CD14-positive monocyte (primary cell): ENCODE results near the gene RPL15. TPM values are rescaled to one million over a fixed set of nuclear protein-coding genes. Genes with fewer than 3 reads are reported as not detected.
A peak's percentile ranks its signal among the peaks of the same experiment; 100 is the strongest.
"Not testable (repeated sequence)": the region's sequence is repeated elsewhere in the genome, so short reads cannot be mapped to it uniquely, and the experiment has no call there.

ENCODE experiments used
- DNase-seq, 3 donors: peaks; one replicate each; pipeline ENCODE4 v3.0.0-alpha.2; 2011 to 2022
- H2AFZ ChIP-seq: 2 replicates; pipeline ENCODE4 v1.6.0; 2012; ENCODE audit warnings: mild to moderate bottlenecking, low read depth, low read length, inconsistent platforms; ENCODE audit not compliant: insufficient read depth, poor library complexity, severe bottlenecking
- H3K27ac ChIP-seq, 2 donors: 1 replicate in 1 of 2; 2 replicates in 1 of 2; pipeline ENCODE4 v1.5.1; 2012 to 2013; ENCODE audit warnings: low read length in 2 of 2, control low read depth in 1 of 2, inconsistent platforms in 1 of 2, low read depth in 1 of 2, mild to moderate bottlenecking in 1 of 2
- H3K27me3 ChIP-seq, 2 donors: one replicate each; pipeline versions ENCODE4 v1.6.0 to v1.6.1; 2011 to 2013; ENCODE audit warnings: low read length in 2 of 2; ENCODE audit not compliant: control insufficient read depth in 2 of 2, insufficient read depth in 2 of 2
- H3K36me3 ChIP-seq, 2 donors: replicated peaks in 1 of 2; 1 replicate in 1 of 2; 2 replicates in 1 of 2; pipeline versions ENCODE4 v1.5.1 to v1.6.1; 2012 to 2013; ENCODE audit warnings: low read length in 2 of 2, control low read depth in 1 of 2, inconsistent platforms in 1 of 2, mild to moderate bottlenecking in 1 of 2; ENCODE audit not compliant: insufficient read depth in 2 of 2, control insufficient read depth in 1 of 2
- H3K4me1 ChIP-seq, 2 donors: 1 replicate in 1 of 2; 2 replicates in 1 of 2; pipeline versions ENCODE4 v1.5.1 to v1.6.1; 2012 to 2013; ENCODE audit warnings: low read length in 2 of 2, control low read depth in 1 of 2, inconsistent platforms in 1 of 2, mild to moderate bottlenecking in 1 of 2, moderate library complexity in 1 of 2; ENCODE audit not compliant: insufficient read depth in 2 of 2, control insufficient read depth in 1 of 2
- H3K4me2 ChIP-seq: replicated peaks from 2 replicates; pipeline ENCODE3; 2012; ENCODE audit warnings: low read length, moderate library complexity, mild to moderate bottlenecking; ENCODE audit not compliant: poor library complexity, severe bottlenecking; ENCODE audit errors: extremely low read depth
- H3K4me3 ChIP-seq, 3 experiments: fragments of 200-600 bp in 1 of 3; sonication (generic) in 1 of 3; replicated peaks in 1 of 3; 1 replicate in 2 of 3; 2 replicates in 1 of 3; pipeline ENCODE4 v1.5.1; 2011 to 2013; ENCODE audit warnings: low read length in 3 of 3, mild to moderate bottlenecking in 3 of 3, control low read depth in 2 of 3, low read depth in 2 of 3, inconsistent platforms in 1 of 3, moderate library complexity in 1 of 3
- H3K79me2 ChIP-seq: 2 replicates; pipeline ENCODE4 v1.6.0; 2012; ENCODE audit warnings: mild to moderate bottlenecking, control low read depth, inconsistent platforms, low read length, moderate library complexity; ENCODE audit not compliant: insufficient read depth
- H3K9ac ChIP-seq: 2 replicates; pipeline ENCODE4 v1.6.0; 2017; ENCODE audit warnings: low read length, mild to moderate bottlenecking; ENCODE audit not compliant: insufficient read depth, poor library complexity, severe bottlenecking
- H3K9me3 ChIP-seq, 2 donors: replicated peaks in 1 of 2; 1 replicate in 1 of 2; 2 replicates in 1 of 2; pipeline versions ENCODE4 v1.5.1 to v1.6.1; 2012 to 2013; ENCODE audit warnings: low read length in 2 of 2, control low read depth in 1 of 2; ENCODE audit not compliant: control insufficient read depth in 1 of 2, insufficient read depth in 1 of 2
- H4K20me1 ChIP-seq: 2 replicates; pipeline ENCODE4 v1.6.0; 2012; ENCODE audit warnings: mild to moderate bottlenecking, low read length, control low read depth, moderate library complexity; ENCODE audit not compliant: insufficient read depth
- H3K27ac Mint-ChIP-seq, 7 donors: one replicate each; pipeline ENCODE4 v1.8.0; 2020; ENCODE audit warnings: mild to moderate bottlenecking in 7 of 7, mixed read lengths in 7 of 7, moderate library complexity in 6 of 7, inconsistent platforms in 2 of 7
- H3K27me3 Mint-ChIP-seq, 3 donors: one replicate each; pipeline ENCODE4 v1.8.0; 2021 to 2022; ENCODE audit warnings: low read depth in 3 of 3, mild to moderate bottlenecking in 3 of 3, mixed read lengths in 3 of 3, moderate library complexity in 3 of 3, inconsistent platforms in 1 of 3
- H3K36me3 Mint-ChIP-seq, 2 donors: one replicate each; pipeline ENCODE4 v1.8.0; 2020; ENCODE audit warnings: mixed read lengths in 2 of 2, inconsistent platforms in 1 of 2, mild to moderate bottlenecking in 1 of 2
- H3K4me1 Mint-ChIP-seq: one replicate; pipeline ENCODE4 v1.8.0; 2020; ENCODE audit warnings: mild to moderate bottlenecking, mixed read lengths
- H3K4me3 Mint-ChIP-seq, 2 donors: one replicate each; pipeline ENCODE4 v1.8.0; 2020; ENCODE audit warnings: mild to moderate bottlenecking in 2 of 2, mixed read lengths in 2 of 2, moderate library complexity in 1 of 2
- H3K9me3 Mint-ChIP-seq, 7 donors: one replicate each; pipeline ENCODE4 v1.8.0; 2020 to 2022; ENCODE audit warnings: mixed read lengths in 7 of 7, mild to moderate bottlenecking in 6 of 7, moderate library complexity in 6 of 7, inconsistent platforms in 2 of 7
- WGBS: methylation state at CpG from one replicate; pipeline ENCODE4 v1.1.5; 2013; ENCODE audit warnings: missing lambda C conversion rate; ENCODE audit not compliant: insufficient coverage; 5-methylcytosine and 5-hydroxymethylcytosine counted together
- intact Hi-C, 2 donors: fragments of 100-400 bp; cut with micrococcal nuclease; formaldehyde crosslinking; loops; one replicate each; pipeline versions ENCODE4 v1.15.0 to v1.15.1; 2023
- polyA plus RNA-seq, 3 donors: library from polyadenylated mRNA; depleted of rRNA in 1 of 3; unstranded in 2 of 3; stranded (reverse) in 1 of 3; fragments of 300-500 nt in 2 of 3; fragments of >200 nt in 1 of 3; fragmentation: Illumina TruSeq in 2 of 3; gene quantifications; 1 replicate in 2 of 3; 2 replicates in 1 of 3; pipeline ENCODE4 v1.2.3, GENCODE V29; 2012 to 2021
- TF ChIP-seq, protein P1 (sequence below): fragments of 200-600 bp; IDR thresholded peaks from one replicate; pipeline ENCODE4 v1.8.0; 2022; ENCODE audit warnings: antibody characterized with exemption, mild to moderate bottlenecking

Gene RPL15
- polyA plus RNA-seq, 3 donors: 2,510 to 3,161 (median 2,781) TPM

DNA sequence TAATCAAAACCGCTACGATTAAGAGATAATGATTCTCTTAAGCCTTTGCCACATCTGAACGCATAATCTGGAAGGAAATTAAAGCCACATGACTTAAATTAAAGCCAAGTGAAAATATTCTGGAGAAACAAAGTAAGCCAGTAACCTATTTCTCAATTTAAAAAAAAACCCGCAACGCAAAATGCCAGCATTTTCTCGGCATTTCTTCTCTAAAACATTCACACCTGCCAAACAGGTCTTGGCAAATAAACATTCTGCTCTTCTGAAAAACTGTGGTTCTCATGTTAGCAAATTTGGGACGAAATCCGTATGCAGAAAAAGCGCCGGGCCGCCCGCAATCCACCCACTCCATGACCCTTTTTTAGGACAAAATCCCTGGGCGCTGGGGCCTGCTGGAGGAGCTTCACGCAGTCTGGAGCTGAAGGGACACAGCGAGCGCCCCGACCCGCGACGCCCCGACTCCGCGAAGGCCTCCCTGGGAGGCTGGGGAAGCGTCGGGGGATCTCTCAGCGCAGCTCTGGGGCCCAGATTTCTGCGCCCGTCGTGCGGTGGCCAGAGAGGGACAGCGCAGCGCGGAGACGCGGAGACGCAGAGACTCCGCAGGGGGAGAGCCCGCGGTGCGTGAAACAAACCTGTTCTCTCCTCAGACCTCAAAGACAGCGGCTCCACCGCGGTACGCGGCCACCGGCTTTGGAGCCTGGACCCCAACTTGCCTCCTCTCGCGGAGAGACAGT lies 613 bp upstream of the RPL15 start:
- Histone ChIP-seq H3K9ac (peak overlapping the region; percentile 77), H3K4me2 (peak overlapping the region; percentile 85), H3K27me3 (no peaks in the 10 kb centered on the region), H3K36me3 (peaks cover 22 to 36% of the 10 kb centered on the region in 2 donors), H3K79me2 (peaks cover 21% of the 10 kb centered on the region), H3K9me3 (no peaks in the 10 kb centered on the region), H3K27ac (peak overlapping the region; percentile 94), H3K4me3 (peak overlapping the region; percentile 91 to 100 (median 100)), H4K20me1 (peaks cover 32% of the 10 kb centered on the region), H3K4me1 (peaks cover 26 to 33% of the 10 kb centered on the region in 2 donors), H2AFZ (peak overlapping the region; percentile 95)
- H3K9me3 Mint-ChIP-seq: peaks cover 0 to 2% (median 0%) of the 10 kb centered on the region in 7 donors
- H3K36me3 Mint-ChIP-seq: peaks cover 34 to 36% of the 10 kb centered on the region in 2 donors
- no peak for DNase-seq
- peak overlapping the region; percentile 93 to 97 (median 95) for H3K27ac Mint-ChIP-seq
- intact Hi-C loops: loop anchor here (2.0 to 10.0 kb wide), 2 partner anchors 28 to 48 kb away; partner anchors contain the start of gene NR1D2 (in 1 of the 2)
- TF ChIP-seq, protein P1, sequence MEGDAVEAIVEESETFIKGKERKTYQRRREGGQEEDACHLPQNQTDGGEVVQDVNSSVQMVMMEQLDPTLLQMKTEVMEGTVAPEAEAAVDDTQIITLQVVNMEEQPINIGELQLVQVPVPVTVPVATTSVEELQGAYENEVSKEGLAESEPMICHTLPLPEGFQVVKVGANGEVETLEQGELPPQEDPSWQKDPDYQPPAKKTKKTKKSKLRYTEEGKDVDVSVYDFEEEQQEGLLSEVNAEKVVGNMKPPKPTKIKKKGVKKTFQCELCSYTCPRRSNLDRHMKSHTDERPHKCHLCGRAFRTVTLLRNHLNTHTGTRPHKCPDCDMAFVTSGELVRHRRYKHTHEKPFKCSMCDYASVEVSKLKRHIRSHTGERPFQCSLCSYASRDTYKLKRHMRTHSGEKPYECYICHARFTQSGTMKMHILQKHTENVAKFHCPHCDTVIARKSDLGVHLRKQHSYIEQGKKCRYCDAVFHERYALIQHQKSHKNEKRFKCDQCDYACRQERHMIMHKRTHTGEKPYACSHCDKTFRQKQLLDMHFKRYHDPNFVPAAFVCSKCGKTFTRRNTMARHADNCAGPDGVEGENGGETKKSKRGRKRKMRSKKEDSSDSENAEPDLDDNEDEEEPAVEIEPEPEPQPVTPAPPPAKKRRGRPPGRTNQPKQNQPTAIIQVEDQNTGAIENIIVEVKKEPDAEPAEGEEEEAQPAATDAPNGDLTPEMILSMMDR: no peak
- under 1% methylated on average over 44 of the region's 48 CpGs for whole genome bisulfite sequencing
- H3K27me3 Mint-ChIP-seq: peaks cover 8 to 11% (median 10%) of the 10 kb centered on the region in 3 donors
- H3K4me1 Mint-ChIP-seq: peaks cover 43% of the 10 kb centered on the region
- H3K4me3 Mint-ChIP-seq: peak overlapping the region; percentile 96 to 97

DNA sequence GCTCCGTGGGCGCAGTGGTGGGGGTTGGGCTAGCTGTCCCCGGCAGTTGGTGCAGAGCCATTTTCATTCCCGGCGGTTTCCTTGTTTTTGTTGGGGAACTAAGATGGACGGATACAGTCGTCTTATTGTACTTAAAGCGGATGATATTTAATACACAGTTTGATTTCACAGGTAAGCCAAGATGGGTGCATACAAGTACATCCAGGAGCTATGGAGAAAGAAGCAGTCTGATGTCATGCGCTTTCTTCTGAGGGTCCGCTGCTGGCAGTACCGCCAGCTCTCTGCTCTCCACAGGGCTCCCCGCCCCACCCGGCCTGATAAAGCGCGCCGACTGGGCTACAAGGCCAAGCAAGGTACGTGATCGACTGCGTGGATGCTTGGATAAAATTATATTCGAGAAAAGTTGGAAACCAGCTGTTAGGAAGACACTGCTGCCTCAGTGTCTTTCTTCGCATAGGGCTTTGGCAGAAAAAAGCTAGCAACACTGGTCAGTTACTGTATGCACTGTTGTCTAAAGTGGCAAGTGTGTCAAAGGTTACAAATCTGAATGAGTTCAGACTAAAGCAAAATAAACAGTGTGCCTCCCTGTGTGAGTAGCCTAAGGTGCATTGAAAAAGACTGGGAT lies 859 bp downstream of the RPL15 start:
- Mint-ChIP-seq H3K4me1 (peaks cover 43% of the 10 kb centered on the region), H3K27ac (peak overlapping the region; percentile 93 to 97 (median 95)), H3K4me3 (peak overlapping the region; percentile 96 to 97), H3K27me3 (peaks cover 8 to 11% (median 10%) of the 10 kb centered on the region in 3 donors), H3K36me3 (peaks cover 36 to 40% of the 10 kb centered on the region in 2 donors)
- DNase-seq: peak in 1 of 3 donors; percentile 67
- Histone ChIP-seq H3K79me2 (peaks cover 21% of the 10 kb centered on the region), H3K9ac (peak overlapping the region; percentile 94), H3K4me3 (peak overlapping the region; percentile 91 to 100 (median 100)), H2AFZ (peak overlapping the region; percentile 95), H3K36me3 (peaks cover 22 to 51% of the 10 kb centered on the region in 2 donors), H3K27ac (peak overlapping the region; percentile 94), H3K4me2 (peak overlapping the region; percentile 85), H3K4me1 (peaks cover 26 to 33% of the 10 kb centered on the region in 2 donors), H4K20me1 (peaks cover 32% of the 10 kb centered on the region)
- H3K9me3 Mint-ChIP-seq, H3K9me3 ChIP-seq, H3K27me3 ChIP-seq: not testable (repeated sequence)
- WGBS: 2% methylated on average over 15 of the region's 21 CpGs
- intact Hi-C loops: loop anchor here (2.0 to 10.0 kb wide), 2 partner anchors 27 to 47 kb away; partner anchors contain the start of gene NR1D2 (in 1 of the 2)

DNA sequence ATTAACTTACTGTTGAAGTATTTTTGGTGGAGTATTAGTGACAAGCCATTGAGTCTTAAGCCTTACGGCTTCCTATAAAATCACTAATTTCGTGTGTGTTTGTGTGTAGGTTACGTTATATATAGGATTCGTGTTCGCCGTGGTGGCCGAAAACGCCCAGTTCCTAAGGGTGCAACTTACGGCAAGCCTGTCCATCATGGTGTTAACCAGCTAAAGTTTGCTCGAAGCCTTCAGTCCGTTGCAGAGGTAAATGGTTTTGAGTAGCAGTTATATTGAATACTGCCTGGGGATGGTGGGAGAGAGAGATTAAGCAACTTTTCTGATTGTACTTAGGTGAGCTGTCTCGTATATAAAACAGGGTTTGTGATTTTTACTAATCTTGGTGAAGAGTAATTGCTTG lies 1.4 kb downstream of the RPL15 start:
- not testable (repeated sequence) for H2AFZ ChIP-seq, DNase-seq, H3K9me3 ChIP-seq, H3K27me3 ChIP-seq, H3K9me3 Mint-ChIP-seq
- peak overlapping the region in 6 of 7 donors; percentile 41 to 97 (median 94) for H3K27ac Mint-ChIP-seq
- Histone ChIP-seq H3K4me3 (peak overlapping the region; percentile 91 to 100 (median 100)), H3K27ac (peak overlapping the region in 1 of 2 donors; percentile 94), H3K4me1 (peaks cover 26 to 33% of the 10 kb centered on the region in 2 donors), H3K4me2 (peak overlapping the region; percentile 85), H3K36me3 (peaks cover 22 to 52% of the 10 kb centered on the region in 2 donors), H4K20me1 (peaks cover 32% of the 10 kb centered on the region), H3K79me2 (peaks cover 21% of the 10 kb centered on the region), H3K9ac (peak overlapping the region; percentile 94)
- 27% methylated on average over 11 of the region's 12 CpGs for WGBS
- peaks cover 8 to 11% (median 10%) of the 10 kb centered on the region in 3 donors for H3K27me3 Mint-ChIP-seq
- H3K4me3 Mint-ChIP-seq: peak overlapping the region; percentile 96 to 97
- H3K4me1 Mint-ChIP-seq: peaks cover 43% of the 10 kb centered on the region
- intact Hi-C loops: loop anchor here in 1 of 2 donors (10.0 kb wide), 1 partner anchor 46 kb away; no protein-coding TSS in a partner anchor
- H3K36me3 Mint-ChIP-seq: peaks cover 36 to 40% of the 10 kb centered on the region in 2 donors
